Motor neuron (in vitro differentiated cells): ENCODE data around the gene OR2M7. TPM values are rescaled to one million over a fixed set of nuclear protein-coding genes. Genes with fewer than 3 reads are reported as not detected.

Source experiments
- ATAC-seq, 8 experiments: fragments of 200-7000 bp; cut with Tn5 transposase; replicated peaks in 6 of 8; 2 replicates each; pipeline ENCODE4 v1.8.0; 2021; ENCODE audit warnings: mild to moderate bottlenecking in 8 of 8, moderate library complexity in 8 of 8
- H3K27ac ChIP-seq, 2 donors: fragments of 250-450 bp; sonication (Bioruptor Pico); 2 replicates each; pipeline ENCODE4 v1.9.0; 2021; ENCODE audit warnings: antibody characterized with exemption in 2 of 2, mild to moderate bottlenecking in 2 of 2, moderate library complexity in 1 of 2
- H3K4me1 ChIP-seq, 2 donors: fragments of 250-450 bp; sonication (Bioruptor Pico); replicated peaks in 1 of 2; 2 replicates each; pipeline ENCODE4 v1.6.1; 2021; ENCODE audit warnings: antibody characterized with exemption in 2 of 2, mild to moderate bottlenecking in 2 of 2, moderate library complexity in 1 of 2
- H3K4me3 ChIP-seq, 5 donors: fragments of 250-450 bp; sonication (Bioruptor Pico); 2 replicates each; pipeline ENCODE4 v1.9.0; 2021; ENCODE audit warnings: antibody characterized with exemption in 5 of 5, mild to moderate bottlenecking in 5 of 5, moderate library complexity in 4 of 5
- WGBS, 10 experiments: fragments of 450-650 bp; shearing (Covaris generic); methylation state at CpG; one replicate each; pipeline ENCODE4 v1.0.0; 2022; 5-methylcytosine and 5-hydroxymethylcytosine counted together
- in situ Hi-C, 9 experiments: fragments of 400-800 bp; cut with MboI; loops; one replicate each; pipeline ENCODE4 v1.15.0; 2021; ENCODE audit warnings: low sequenced_read_pairs in 9 of 9, low pct_unique_long_range_greater_than_20kb in 2 of 9; ENCODE audit not compliant: unreplicated experiment in 9 of 9
- total RNA-seq, 8 experiments: library from RNA; unstranded; fragments of 300-600 nt; gene quantifications; 2 replicates each; pipeline versions ENCODE4 v1.2.3 to v1.2.4, GENCODE V29; 2022

The OR2M7 gene
- total RNA-seq, 8 experiments from 2014 or later, result 0.76 TPM; not detected in 7

DNA sequence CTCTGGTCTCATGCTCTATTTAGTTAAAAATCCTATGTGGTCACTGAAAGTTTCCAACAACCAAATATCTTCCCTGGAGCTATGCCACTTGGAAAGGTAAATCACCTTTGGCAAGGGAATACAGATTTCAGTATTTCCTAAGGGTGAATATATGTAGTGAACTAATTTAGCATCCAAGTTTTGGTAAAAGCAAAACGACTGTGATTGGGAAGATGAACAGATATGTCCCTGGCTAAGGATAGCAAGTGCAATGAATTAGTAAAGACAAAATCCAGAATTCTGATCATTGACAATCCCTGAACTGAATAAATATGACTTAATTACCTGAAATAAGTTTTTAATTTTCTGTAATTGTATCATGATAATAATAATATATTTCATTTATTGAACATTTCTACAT lies 46.5 kb downstream of the OR2M7 start, which contains the start of gene OR2T33:
OR2T33 (minus strand) TSS at position 101 of the 400 bp plus-strand sequence. CDS start 4,162 bp downstream, outside the sequence.
- no peak within 1 kb of the TSS for H3K27ac ChIP-seq
- ATAC-seq, result no peak
- WGBS, 10 experiments, result 0 to 30% (median 18%) methylated on average over 1 of the region's 1 CpG; no CpG with 5 or more reads in 2 of the 10 experiments
- H3K4me3 ChIP-seq, result no peak within 1 kb of the TSS
- in situ Hi-C loops, result no loop called here
- H3K4me1 ChIP-seq, result no peaks in the 10 kb centered on the region

Other genes starting within 250 kb of the OR2M7 start
- under 1 TPM in 6 of 8 experiments, not detected in 2; 0.05 to 0.77 (median 0.30) TPM for gene OR2L13, start 229.4 kb downstream of the OR2M7 start, total RNA-seq
- 1 to 10 TPM in 1 of 8 experiments, under 1 TPM in 3, not detected in 4; 0.21 to 1.0 (median 0.45) TPM for gene OR2M5, start 179.4 kb downstream of the OR2M7 start, total RNA-seq
- under 1 TPM in 2 of 8 experiments, not detected in 6; 0.59 to 0.85 TPM for gene OR2M2, start 149.7 kb downstream of the OR2M7 start, total RNA-seq
- gene OR2M3, start 127.3 kb downstream of the OR2M7 start, total RNA-seq, result under 1 TPM in 6 of 8 experiments, not detected in 2; 0.08 to 0.87 (median 0.41) TPM
- gene OR2M4, start 93.2 kb downstream of the OR2M7 start, total RNA-seq, result under 1 TPM; 0.05 to 0.80 (median 0.13) TPM
- 1 to 10 TPM in 1 of 8 experiments, under 1 TPM in 5, not detected in 2; 0.14 to 1.0 (median 0.28) TPM for gene OR2T33, start 46.6 kb downstream of the OR2M7 start, total RNA-seq
- 1 to 10 TPM in 2 of 8 experiments, under 1 TPM in 3, not detected in 3; 0.05 to 1.7 (median 0.41) TPM for gene OR2T12, start 21.1 kb downstream of the OR2M7 start, total RNA-seq
- under 1 TPM in 3 of 8 experiments, not detected in 5; 0.32 to 0.52 (median 0.49) TPM for gene OR14C36, start 24.2 kb upstream of the OR2M7 start, total RNA-seq
- under 1 TPM in 1 of 8 experiments, not detected in 7; 0.66 TPM for gene OR2T4, start 37.1 kb upstream of the OR2M7 start, total RNA-seq
- under 1 TPM in 4 of 8 experiments, not detected in 4; 0.14 to 0.66 (median 0.19) TPM for gene OR2T6, start 51.2 kb upstream of the OR2M7 start, total RNA-seq
- under 1 TPM in 4 of 8 experiments, not detected in 4; 0.13 to 0.62 (median 0.34) TPM for gene OR2T1, start 78.5 kb upstream of the OR2M7 start, total RNA-seq
- gene OR2T2, start 121.1 kb upstream of the OR2M7 start, total RNA-seq, result 1 to 10 TPM in 1 of 8 experiments, under 1 TPM in 4, not detected in 3; 0.31 to 1.7 (median 0.33) TPM
- under 1 TPM in 2 of 8 experiments, not detected in 6; 0.38 to 0.80 TPM for gene OR2T3, start 148.8 kb upstream of the OR2M7 start, total RNA-seq
- under 1 TPM in 1 of 8 experiments, not detected in 7; 0.21 TPM for gene OR2T5, start 164.0 kb upstream of the OR2M7 start, total RNA-seq
- under 1 TPM in 3 of 8 experiments, not detected in 5; 0.09 to 0.24 (median 0.13) TPM for gene OR2G6, start 183.5 kb upstream of the OR2M7 start, total RNA-seq
- gene OR2T29, start 238.2 kb upstream of the OR2M7 start, total RNA-seq, result under 1 TPM in 4 of 8 experiments, not detected in 4; 0.27 to 0.90 (median 0.43) TPM